Neural progenitor cell (in vitro differentiated cells): ENCODE data around the gene SPRTN. TPM values are rescaled to one million over a fixed set of nuclear protein-coding genes. Genes with fewer than 3 reads are reported as not detected.

Experiments used
- DNase-seq: peaks from one replicate; pipeline ENCODE4 v3.0.0-alpha.2; 2016; ENCODE audit warnings: low spot score
- H2AFZ ChIP-seq: fragments of 200-600 bp; sonication (generic); replicated peaks from 2 replicates; pipeline ENCODE4 v1.6.1; 2016; ENCODE audit warnings: antibody characterized with exemption
- H3F3A ChIP-seq: fragments of 200-600 bp; sonication (generic); 2 replicates; pipeline ENCODE4 v1.6.1; 2016; ENCODE audit warnings: antibody characterized with exemption, low read depth
- H3K27ac ChIP-seq: fragments of 200-600 bp; sonication (generic); 2 replicates; pipeline ENCODE4 v1.5.1; 2016; ENCODE audit warnings: mild to moderate bottlenecking
- H3K27me3 ChIP-seq: fragments of 200-600 bp; sonication (generic); 2 replicates; pipeline ENCODE4 v1.6.1; 2016; ENCODE audit warnings: mild to moderate bottlenecking, moderate library complexity
- H3K36me3 ChIP-seq: fragments of 200-600 bp; sonication (generic); 2 replicates; pipeline ENCODE4 v1.5.1; 2016
- H3K4me1 ChIP-seq: fragments of 200-600 bp; sonication (generic); 2 replicates; pipeline ENCODE4 v1.6.1; 2016; ENCODE audit warnings: mixed run types
- H3K4me2 ChIP-seq: fragments of 200-600 bp; sonication (generic); 2 replicates; pipeline ENCODE4 v1.6.1; 2016
- H3K4me3 ChIP-seq: fragments of 200-600 bp; sonication (generic); 2 replicates; pipeline ENCODE4 v1.5.1; 2016
- H3K79me2 ChIP-seq: fragments of 200-600 bp; sonication (generic); 2 replicates; pipeline ENCODE4 v1.6.1; 2016; ENCODE audit warnings: low read depth
- H3K9ac ChIP-seq: fragments of 200-600 bp; sonication (generic); 2 replicates; pipeline ENCODE4 v1.6.1; 2016
- H3K9me3 ChIP-seq: fragments of 200-600 bp; sonication (generic); 2 replicates; pipeline ENCODE4 v1.5.1; 2016; ENCODE audit warnings: low read depth
- H4K20me1 ChIP-seq: fragments of 200-600 bp; sonication (generic); 2 replicates; pipeline ENCODE4 v1.6.1; 2016; ENCODE audit warnings: low read depth
- H3K27ac Mint-ChIP-seq: 3 replicates; pipeline ENCODE4 v1.8.0; 2021; ENCODE audit warnings: mixed read lengths
- H3K27me3 Mint-ChIP-seq: 2 replicates; pipeline ENCODE4 v1.8.0; 2022; ENCODE audit warnings: low read depth, mild to moderate bottlenecking, inconsistent platforms, moderate library complexity, mixed read lengths; ENCODE audit not compliant: insufficient read depth
- H3K36me3 Mint-ChIP-seq: 3 replicates; pipeline ENCODE4 v1.8.0; 2021; ENCODE audit warnings: mixed read lengths
- H3K4me1 Mint-ChIP-seq: 3 replicates; pipeline ENCODE4 v1.8.0; 2021; ENCODE audit warnings: mixed read lengths
- H3K4me3 Mint-ChIP-seq: 3 replicates; pipeline ENCODE4 v1.8.0; 2021; ENCODE audit warnings: mild to moderate bottlenecking, moderate library complexity, mixed read lengths
- H3K9me3 Mint-ChIP-seq: 3 replicates; pipeline ENCODE4 v1.8.0; 2020; ENCODE audit warnings: mixed read lengths
- CTCF ChIP-seq: fragments of 200-600 bp; sonication (generic); IDR thresholded peaks from 2 replicates; pipeline ENCODE4 v1.5.1; 2017; ENCODE audit warnings: antibody characterized with exemption, mild to moderate bottlenecking
- EZH2 ChIP-seq: fragments of 200-600 bp; sonication (generic); IDR thresholded peaks from 2 replicates; pipeline ENCODE4 v1.6.1; 2017; ENCODE audit warnings: antibody characterized with exemption, mild to moderate bottlenecking, moderate library complexity
- EZH2phosphoT487 ChIP-seq: fragments of 200-600 bp; sonication (generic); IDR thresholded peaks from 2 replicates; pipeline ENCODE4 v1.6.1; 2017; ENCODE audit warnings: antibody characterized with exemption
- total RNA-seq: library from RNA; depleted of rRNA; stranded (reverse); fragments of >200 nt; gene quantifications from 2 replicates; pipeline ENCODE4 v1.2.3, GENCODE V29; 2015; ENCODE audit warnings: low replicate concordance

SPRTN gene
- total RNA-seq, 1 donor from 2014 or later = 21.5 TPM

DNA sequence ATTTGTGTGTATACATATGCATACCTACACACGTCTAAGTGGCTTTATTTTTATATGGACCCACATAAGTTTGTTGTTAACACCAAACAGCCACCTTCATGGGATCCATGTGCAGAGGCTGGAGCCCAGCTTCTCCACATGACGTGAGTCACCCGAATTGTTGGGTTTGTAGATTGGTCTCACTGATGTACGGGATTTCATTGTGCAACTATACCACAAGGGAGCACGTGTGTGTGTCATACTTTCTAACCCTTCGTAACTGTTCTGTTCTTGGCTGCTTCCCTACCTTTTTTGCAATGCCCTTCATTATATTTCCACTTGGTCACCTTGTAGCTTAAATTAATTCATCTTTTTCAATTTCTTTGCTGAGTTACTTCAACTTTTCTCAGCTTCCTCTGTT lies 21.0 kb downstream of the SPRTN start:
- TF ChIP-seq EZH2phosphoT487 = no peak
- TF ChIP-seq EZH2 = no peak
- no peak for TF ChIP-seq CTCF
- Mint-ChIP-seq H3K36me3 (peaks cover 13% of the 10 kb centered on the region), H3K27ac (no peak overlapping the region), H3K4me3 (no peak overlapping the region), H3K4me1 (no peaks in the 10 kb centered on the region), H3K27me3 (no peaks in the 10 kb centered on the region), H3K9me3 (no peaks in the 10 kb centered on the region)
- H4K20me1 ChIP-seq = no peaks in the 10 kb centered on the region
- peaks cover 5% of the 10 kb centered on the region for H3F3A ChIP-seq
- H3K27ac ChIP-seq = no peak overlapping the region
- no peak for DNase-seq
- H3K27me3 ChIP-seq = no peaks in the 10 kb centered on the region
- no peaks in the 10 kb centered on the region for H3K36me3 ChIP-seq
- H3K4me3 ChIP-seq = no peak overlapping the region
- no peaks in the 10 kb centered on the region for H3K4me1 ChIP-seq
- no peak overlapping the region for H2AFZ ChIP-seq
- H3K4me2 ChIP-seq = no peak overlapping the region
- no peak overlapping the region for H3K9ac ChIP-seq
- H3K9me3 ChIP-seq = no peaks in the 10 kb centered on the region
- no peaks in the 10 kb centered on the region for H3K79me2 ChIP-seq

- DNase-seq = no peak
- H3K27me3 ChIP-seq = no peaks in the 10 kb centered on the region
- peaks cover 4% of the 10 kb centered on the region for H3F3A ChIP-seq
- H3K27me3 Mint-ChIP-seq = no peaks in the 10 kb centered on the region
- H3K4me2 ChIP-seq = no peak overlapping the region
- H3K9me3 Mint-ChIP-seq = no peaks in the 10 kb centered on the region
- H3K4me1 Mint-ChIP-seq = no peaks in the 10 kb centered on the region
- H3K79me2 ChIP-seq = no peaks in the 10 kb centered on the region
- H3K4me3 Mint-ChIP-seq = no peak overlapping the region
- no peaks in the 10 kb centered on the region for H4K20me1 ChIP-seq
- H3K4me3 ChIP-seq = no peak overlapping the region
- no peak overlapping the region for H3K9ac ChIP-seq
- no peak overlapping the region for H3K27ac ChIP-seq
- no peak overlapping the region for H3K27ac Mint-ChIP-seq
- peaks cover 13% of the 10 kb centered on the region for H3K36me3 Mint-ChIP-seq
- no peaks in the 10 kb centered on the region for H3K36me3 ChIP-seq
- no peaks in the 10 kb centered on the region for H3K9me3 ChIP-seq
- H3K4me1 ChIP-seq = no peaks in the 10 kb centered on the region
- TF ChIP-seq EZH2phosphoT487 (no peak), CTCF (no peak), EZH2 (no peak)
- no peak overlapping the region for H2AFZ ChIP-seq
Measured at GRCh38 chr1:231362325-231362724, 24.2 kb downstream of the SPRTN start.

DNA sequence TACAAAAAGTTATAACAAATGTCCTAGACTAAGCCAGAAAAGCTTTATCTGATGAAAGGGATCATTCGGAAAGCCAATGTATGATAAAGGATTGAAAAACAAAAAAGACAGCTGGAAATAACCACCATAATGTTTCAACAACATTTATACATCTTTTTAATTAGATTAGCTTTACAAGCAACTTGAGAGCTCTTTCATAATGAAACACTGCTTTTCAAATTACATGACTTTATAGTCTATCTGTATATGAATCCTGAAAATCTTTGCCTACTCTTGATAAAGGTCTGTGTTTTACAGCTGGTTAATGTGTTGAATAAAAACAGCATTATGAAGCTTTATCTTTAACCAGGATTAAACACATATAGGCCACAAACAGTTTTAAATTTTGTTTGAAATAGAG lies 25.5 kb downstream of the SPRTN start:
- H3F3A ChIP-seq = no peaks in the 10 kb centered on the region
- no peak overlapping the region for H3K4me3 ChIP-seq
- Mint-ChIP-seq H3K4me3 (no peak overlapping the region), H3K27me3 (no peaks in the 10 kb centered on the region), H3K4me1 (no peaks in the 10 kb centered on the region), H3K27ac (no peak overlapping the region), H3K9me3 (no peaks in the 10 kb centered on the region), H3K36me3 (peaks cover 16% of the 10 kb centered on the region)
- H3K27me3 ChIP-seq = no peaks in the 10 kb centered on the region
- no peak overlapping the region for H2AFZ ChIP-seq
- H3K9me3 ChIP-seq = no peaks in the 10 kb centered on the region
- no peaks in the 10 kb centered on the region for H3K4me1 ChIP-seq
- H3K27ac ChIP-seq = no peak overlapping the region
- H4K20me1 ChIP-seq = no peaks in the 10 kb centered on the region
- no peaks in the 10 kb centered on the region for H3K79me2 ChIP-seq
- H3K4me2 ChIP-seq = no peak overlapping the region
- TF ChIP-seq EZH2phosphoT487 (no peak), CTCF (no peak), EZH2 (no peak)
- no peak for DNase-seq
- H3K36me3 ChIP-seq = no peaks in the 10 kb centered on the region
- no peak overlapping the region for H3K9ac ChIP-seq
